H1 (cell line): Measurements from ENCODE around the gene PXDN. TPM values are rescaled to one million over a fixed set of nuclear protein-coding genes. Genes with fewer than 3 reads are reported as not detected.
"Not testable (repeated sequence)": the region's sequence is repeated elsewhere in the genome, so short reads cannot be mapped to it uniquely, and the experiment has no call there.

ENCODE experiments used
- CTCF ChIA-PET: fragments of 300-600 bp; sonication (Branson Sonifier 250); formaldehyde crosslinking; loops from one replicate; lab custom pipeline; 2021; ENCODE audit not compliant: partially characterized antibody; lab: Charles Lee
- POLR2A ChIA-PET: fragments of 300-600 bp; sonication (Branson Sonifier 250); formaldehyde crosslinking; loops from one replicate; lab custom pipeline; 2021; ENCODE audit warnings: inconsistent platforms; ENCODE audit not compliant: partially characterized antibody; lab: Charles Lee
- DNase-seq, 2 experiments: peaks; one replicate each; pipeline versions ENCODE4 v3.0.0 to v3.0.0-alpha.2; 2010 to 2022; ENCODE audit warnings: low spot score in 2 of 2, low read depth in 1 of 2, mixed read lengths in 1 of 2
- FAIRE-seq: peaks from 2 replicates; lab custom pipeline; 2011; peaks lifted over from hg19 to GRCh38; lab: Jason Lieb, UNC
- H2AFZ ChIP-seq: 2 replicates; pipeline ENCODE4 v1.8.1; 2012; ENCODE audit warnings: low read length, inconsistent platforms
- H2AK5ac ChIP-seq: 2 replicates; pipeline ENCODE4 v1.6.1; 2013; ENCODE audit warnings: low read depth, low read length
- H2BK120ac ChIP-seq: replicated peaks from 2 replicates; pipeline ENCODE3; 2013; ENCODE audit warnings: low read depth, low read length, inconsistent platforms
- H2BK12ac ChIP-seq: 2 replicates; pipeline ENCODE4 v1.6.1; 2013; ENCODE audit warnings: low read depth, low read length
- H2BK15ac ChIP-seq: 2 replicates; pipeline ENCODE4 v1.6.1; 2013; ENCODE audit warnings: low read length
- H2BK20ac ChIP-seq: 2 replicates; pipeline ENCODE4 v1.6.1; 2013; ENCODE audit warnings: low read length
- H2BK5ac ChIP-seq: 2 replicates; pipeline ENCODE4 v1.6.1; 2013; ENCODE audit warnings: low read depth, low read length
- H3K14ac ChIP-seq: 2 replicates; pipeline ENCODE4 v1.6.1; 2013; ENCODE audit warnings: inconsistent platforms; ENCODE audit not compliant: insufficient read length
- H3K18ac ChIP-seq: 2 replicates; pipeline ENCODE4 v1.6.1; 2013; ENCODE audit warnings: low read length; ENCODE audit errors: extremely low read depth
- H3K23ac ChIP-seq: 2 replicates; pipeline ENCODE4 v1.6.1; 2013; ENCODE audit warnings: inconsistent platforms; ENCODE audit not compliant: insufficient read length
- H3K23me2 ChIP-seq: 2 replicates; pipeline ENCODE4 v1.6.1; 2013; ENCODE audit warnings: low read depth, low read length
- H3K27ac ChIP-seq: 2 replicates; pipeline ENCODE4 v1.6.1; 2011; ENCODE audit warnings: low read depth, low read length, inconsistent platforms
- H3K27me3 ChIP-seq, 4 experiments: replicated peaks in 1 of 4; 1 replicate in 1 of 4; 2 replicates in 3 of 4; pipeline versions ENCODE4 v1.6.1 to v1.8.1; 2011 to 2013; ENCODE audit warnings: low read length in 3 of 4, mild to moderate bottlenecking in 3 of 4, inconsistent platforms in 2 of 4, mixed read lengths in 2 of 4, moderate library complexity in 1 of 4; ENCODE audit not compliant: control insufficient read depth in 3 of 4, insufficient read depth in 3 of 4; ENCODE audit errors: extremely low read depth in 1 of 4
- H3K36me3 ChIP-seq, 4 experiments: 2 replicates each; pipeline versions ENCODE4 v1.6.1 to v1.8.1; 2011 to 2013; ENCODE audit warnings: mild to moderate bottlenecking in 4 of 4, low read length in 3 of 4, moderate library complexity in 2 of 4, control low read depth in 1 of 4, inconsistent platforms in 1 of 4; ENCODE audit not compliant: insufficient read depth in 4 of 4, control insufficient read depth in 2 of 4
- H3K4ac ChIP-seq: replicated peaks from 2 replicates; pipeline ENCODE3; 2013; ENCODE audit warnings: low read length, low read depth, mixed read lengths, inconsistent platforms; ENCODE audit not compliant: insufficient read length
- H3K4me1 ChIP-seq, 4 experiments: replicated peaks in 1 of 4; 1 replicate in 1 of 4; 2 replicates in 3 of 4; pipeline versions ENCODE4 v1.6.1 to v1.8.1; 2011 to 2013; ENCODE audit warnings: low read length in 3 of 4, inconsistent platforms in 2 of 4, mixed read lengths in 1 of 4; ENCODE audit not compliant: insufficient read depth in 4 of 4, control insufficient read depth in 3 of 4
- H3K4me2 ChIP-seq, 2 experiments: 2 replicates each; pipeline versions ENCODE4 v1.6.1 to v1.8.1; 2011 to 2013; ENCODE audit warnings: low read depth in 2 of 2, low read length in 2 of 2, control low read depth in 1 of 2, inconsistent platforms in 1 of 2, mild to moderate bottlenecking in 1 of 2; ENCODE audit not compliant: insufficient read depth in 1 of 2
- H3K4me3 ChIP-seq, 4 experiments: fragments of 200-600, 300-600 bp in 1 of 4; sonication (generic), shearing (Covaris generic), sonication (Bioruptor Twin) in 1 of 4; 2 replicates each; pipeline versions ENCODE4 v1.5.1 to v1.8.1; 2011 to 2016; ENCODE audit warnings: low read length in 4 of 4, low read depth in 3 of 4, control low read depth in 2 of 4, inconsistent platforms in 2 of 4, mild to moderate bottlenecking in 2 of 4, mixed read lengths in 1 of 4, moderate library complexity in 1 of 4; ENCODE audit not compliant: insufficient read depth in 2 of 4; ENCODE audit errors: extremely low read depth in 1 of 4
- H3K56ac ChIP-seq: replicated peaks from 2 replicates; pipeline ENCODE3; 2013; ENCODE audit warnings: low read depth, mild to moderate bottlenecking, mixed read lengths, low read length, inconsistent platforms; ENCODE audit not compliant: insufficient read length
- H3K79me1 ChIP-seq: 2 replicates; pipeline ENCODE4 v1.6.1; 2013; ENCODE audit warnings: low read depth, low read length, control low read depth
- H3K79me2 ChIP-seq, 2 experiments: 2 replicates each; pipeline versions ENCODE4 v1.6.1 to v1.8.1; 2012 to 2013; ENCODE audit warnings: low read length in 2 of 2, mild to moderate bottlenecking in 2 of 2, inconsistent platforms in 1 of 2; ENCODE audit not compliant: insufficient read depth in 2 of 2, control insufficient read depth in 1 of 2
- H3K9ac ChIP-seq, 4 experiments: replicated peaks in 1 of 4; 1 replicate in 1 of 4; 2 replicates in 3 of 4; pipeline versions ENCODE4 v1.6.1 to v1.8.1; 2011 to 2013; ENCODE audit warnings: low read depth in 3 of 4, low read length in 3 of 4, control low read depth in 2 of 4, mild to moderate bottlenecking in 2 of 4, moderate library complexity in 2 of 4, inconsistent platforms in 1 of 4; ENCODE audit errors: extremely low read depth in 1 of 4
- H3K9me3 ChIP-seq, 2 experiments: 2 replicates each; pipeline versions ENCODE4 v1.6.1 to v1.8.1; 2012 to 2013; ENCODE audit warnings: mild to moderate bottlenecking in 2 of 2, moderate library complexity in 2 of 2, control low read depth in 1 of 2, inconsistent platforms in 1 of 2, low read depth in 1 of 2, low read length in 1 of 2, mixed read lengths in 1 of 2; ENCODE audit not compliant: insufficient read depth in 2 of 2
- H4K20me1 ChIP-seq, 2 experiments: replicated peaks in 1 of 2; 2 replicates each; pipeline versions ENCODE3 to v1.8.1; 2011 to 2013; ENCODE audit warnings: inconsistent platforms in 2 of 2, low read length in 2 of 2, mild to moderate bottlenecking in 1 of 2; ENCODE audit not compliant: insufficient read depth in 2 of 2, control insufficient read depth in 1 of 2
- H4K5ac ChIP-seq: 2 replicates; pipeline ENCODE4 v1.6.1; 2013; ENCODE audit warnings: low read length, low read depth, mixed read lengths, inconsistent platforms; ENCODE audit not compliant: insufficient read length
- H4K8ac ChIP-seq: 2 replicates; pipeline ENCODE4 v1.8.0; 2013; ENCODE audit warnings: mild to moderate bottlenecking, moderate library complexity, low read length, inconsistent platforms; ENCODE audit not compliant: insufficient read depth; ENCODE audit errors: extremely low read depth
- H4K91ac ChIP-seq: replicated peaks from 2 replicates; pipeline ENCODE3; 2013; ENCODE audit warnings: low read length, mixed read lengths, inconsistent platforms; ENCODE audit not compliant: insufficient read length
- WGBS, 2 experiments: shearing (Covaris generic) in 1 of 2; methylation state at CpG; one replicate each; pipeline versions ENCODE4 v1.1.6 to v1.1.7; 2013 to 2015; ENCODE audit warnings: low lambda C conversion rate in 2 of 2, mixed read lengths in 2 of 2, inconsistent platforms in 1 of 2, low coverage in 1 of 2, missing lambda C conversion rate in 1 of 2; ENCODE audit not compliant: insufficient replicate concordance in 2 of 2, insufficient coverage in 1 of 2, insufficient read length in 1 of 2; ENCODE audit errors: extremely low coverage in 1 of 2, missing lambda C conversion rate in 1 of 2; 5-methylcytosine and 5-hydroxymethylcytosine counted together
- polyA plus RNA-seq, 7 experiments: library from polyadenylated mRNA; depleted of rRNA in 3 of 7; stranded (reverse) in 5 of 7; unstranded in 2 of 7; fragments of >200 nt in 5 of 7; fragments of 200-250 nt in 2 of 7; gene quantifications; 1 replicate in 5 of 7; 2 replicates in 1 of 7; 4 replicates in 1 of 7; pipeline versions ENCODE4 v1.2.1 to v1.2.3, GENCODE V29; 2011 to 2013; ENCODE audit warnings: missing spikeins in 2 of 7, mixed read lengths in 2 of 7
- total RNA-seq: library from RNA; stranded (reverse); fragmentation: NEBNext Ultra II Directional; extraction: Animal tissue kit (Norgen Biotek cat#: 25700); gene quantifications from 2 replicates; pipeline ENCODE4 v1.2.1, GENCODE V29; 2021

PXDN gene
- total and polyA plus RNA-seq, 2 of the 8 experiments (the other 6 are each of a cell fraction or from before 2014, with no cell fraction given) = 104 to 141 TPM

GRCh38 chr2:1724351-1724750 lies 20.0 kb downstream of the PXDN start:
- H3K18ac ChIP-seq, H3K23me2 ChIP-seq, H2BK120ac ChIP-seq, H3K9me3 ChIP-seq, H3K4me3 ChIP-seq, H3K23ac ChIP-seq, H3K56ac ChIP-seq, H2BK12ac ChIP-seq, CTCF ChIA-PET, H4K8ac ChIP-seq, POLR2A ChIA-PET, H2BK20ac ChIP-seq, H2BK5ac ChIP-seq, H2BK15ac ChIP-seq, DNase-seq, H3K27me3 ChIP-seq, H2AK5ac ChIP-seq, H3K36me3 ChIP-seq, H4K91ac ChIP-seq, H3K4ac ChIP-seq, H3K9ac ChIP-seq, H4K5ac ChIP-seq, H3K14ac ChIP-seq, H2AFZ ChIP-seq, H3K27ac ChIP-seq, H3K4me2 ChIP-seq: not testable (repeated sequence)
- WGBS, 2 experiments = 86% methylated on average over 2 of the region's 2 CpGs; no CpG with 5 or more reads in 1 of the 2 experiments
- H3K4me1 ChIP-seq = peaks cover 6 to 22% (median 11%) of the 10 kb centered on the region in 4 experiments
- peaks cover 27% of the 10 kb centered on the region for H3K79me1 ChIP-seq
- H3K79me2 ChIP-seq = peaks cover 18 to 71% of the 10 kb centered on the region in 2 experiments
- H4K20me1 ChIP-seq = peaks cover 6 to 26% of the 10 kb centered on the region in 2 experiments
- FAIRE-seq = peak; percentile 66
